ENCODE results near the gene SFT2D1.
A peak's percentile ranks its signal among the peaks of the same experiment; 100 is the strongest.

Gene SFT2D1

GRCh38 chr6:166277892-166278578, 64.3 kb downstream of the SFT2D1 start:
- DNase-seq (ENCODE audit: low read depth) = no peak

- DNase-seq (ENCODE audit: low read depth) = no peak
Measured at GRCh38 chr6:166277018-166277417, 65.3 kb downstream of the SFT2D1 start.

- peak; percentile 60 for DNase-seq (ENCODE audit: low read depth)
Measured at GRCh38 chr6:166275714-166276166, 66.6 kb downstream of the SFT2D1 start.

GRCh38 chr6:166274739-166275370, 67.5 kb downstream of the SFT2D1 start:
- no peak for DNase-seq (ENCODE audit: low read depth)

GRCh38 chr6:166274163-166274562, 68.2 kb downstream of the SFT2D1 start:
- DNase-seq (ENCODE audit: low read depth) = no peak

GRCh38 chr6:166271376-166271765, 71.0 kb downstream of the SFT2D1 start:
- no peak for DNase-seq (ENCODE audit: low read depth)

- DNase-seq (ENCODE audit: low read depth) = no peak
Measured at GRCh38 chr6:166270706-166271375, 71.5 kb downstream of the SFT2D1 start.
